IMR-90 (cell line): ENCODE measurements around the gene PRKACG. TPM values are rescaled to one million over a fixed set of nuclear protein-coding genes. Genes with fewer than 3 reads are reported as not detected.

ENCODE experiments used
- ATAC-seq: fragments of 200-7000 bp; cut with Tn5 transposase; 2 replicates; pipeline ENCODE4 v1.9.1; 2020; ENCODE audit warnings: low read depth, mild to moderate bottlenecking, moderate library complexity
- BruUV-seq: library from RNA; stranded (reverse); fragments of 400-500 nt; replicated peaks from 2 replicates; lab custom pipeline; 2021; lab: Mats Ljungman, UMichigan
- CTCF ChIA-PET: fragments of 300-600 bp; formaldehyde crosslinking; extraction: SDS; loops from one replicate; lab custom pipeline; 2021; ENCODE audit warnings: antibody characterized with exemption; lab: Yijun Ruan, JAX
- POLR2A ChIA-PET: fragments of 300-600 bp; sonication (Branson Sonifier 250); formaldehyde crosslinking; loops from one replicate; lab custom pipeline; 2022; ENCODE audit warnings: antibody characterized with exemption; ENCODE audit not compliant: unreplicated experiment; lab: Charles Lee
- DNase-seq: peaks from one replicate; pipeline ENCODE4 v3.0.0; 2013
- H2AFZ ChIP-seq: replicated peaks from 2 replicates; pipeline ENCODE3; 2013; ENCODE audit warnings: low read length, mild to moderate bottlenecking; ENCODE audit not compliant: poor library complexity
- H2AK5ac ChIP-seq: 2 replicates; pipeline ENCODE4 v1.6.1; 2013; ENCODE audit warnings: low read depth, low read length, inconsistent platforms
- H2AK9ac ChIP-seq: replicated peaks from 2 replicates; pipeline ENCODE3; 2013; ENCODE audit warnings: mild to moderate bottlenecking, low read depth, low read length, moderate library complexity; ENCODE audit not compliant: poor library complexity
- H2BK120ac ChIP-seq: 2 replicates; pipeline ENCODE4 v1.6.1; 2013; ENCODE audit warnings: low read depth, low read length, inconsistent platforms
- H2BK15ac ChIP-seq: 3 replicates; pipeline ENCODE4 v1.6.1; 2013; ENCODE audit warnings: low read depth, low read length, inconsistent platforms
- H2BK20ac ChIP-seq: 2 replicates; pipeline ENCODE4 v1.6.1; 2013; ENCODE audit warnings: low read depth, mild to moderate bottlenecking, inconsistent platforms, low read length, moderate library complexity
- H2BK5ac ChIP-seq: 2 replicates; pipeline ENCODE4 v1.6.1; 2013; ENCODE audit warnings: mild to moderate bottlenecking, low read depth, low read length, inconsistent platforms; ENCODE audit not compliant: poor library complexity, severe bottlenecking
- H3K14ac ChIP-seq: replicated peaks from 2 replicates; pipeline ENCODE4 v1.6.1; 2013; ENCODE audit warnings: low read depth, low read length, inconsistent platforms
- H3K18ac ChIP-seq: 2 replicates; pipeline ENCODE4 v1.6.1; 2013; ENCODE audit warnings: low read depth, low read length, control low read depth
- H3K23ac ChIP-seq: 2 replicates; pipeline ENCODE4 v1.6.1; 2013; ENCODE audit warnings: low read depth, low read length, inconsistent platforms
- H3K27ac ChIP-seq: 2 replicates; pipeline ENCODE4 v1.5.1; 2013; ENCODE audit warnings: mild to moderate bottlenecking, control low read depth, low read length; ENCODE audit not compliant: insufficient read depth
- H3K27me3 ChIP-seq: 2 replicates; pipeline ENCODE4 v1.6.1; 2013; ENCODE audit warnings: low read length; ENCODE audit not compliant: control insufficient read depth, insufficient read depth
- H3K36me3 ChIP-seq: 2 replicates; pipeline ENCODE4 v1.6.1; 2013; ENCODE audit warnings: low read length, mixed read lengths; ENCODE audit not compliant: control insufficient read depth, insufficient read depth
- H3K4ac ChIP-seq: 2 replicates; pipeline ENCODE4 v1.6.1; 2013; ENCODE audit warnings: low read depth, low read length, inconsistent platforms
- H3K4me1 ChIP-seq: 2 replicates; pipeline ENCODE4 v1.6.1; 2013; ENCODE audit warnings: low read length, mixed read lengths; ENCODE audit not compliant: control insufficient read depth, insufficient read depth
- H3K4me2 ChIP-seq: 2 replicates; pipeline ENCODE4 v1.6.1; 2013; ENCODE audit warnings: low read depth, mild to moderate bottlenecking, control low read depth, low read length, moderate library complexity
- H3K4me3 ChIP-seq: 2 replicates; pipeline ENCODE4 v1.5.1; 2013; ENCODE audit warnings: low read depth, mild to moderate bottlenecking, control low read depth, low read length, moderate library complexity; ENCODE audit not compliant: insufficient read depth
- H3K56ac ChIP-seq: 2 replicates; pipeline ENCODE4 v1.6.1; 2013; ENCODE audit warnings: low read length, inconsistent platforms; ENCODE audit not compliant: insufficient read depth; ENCODE audit errors: extremely low read depth
- H3K79me1 ChIP-seq, 2 experiments: 2 replicates each; pipeline ENCODE4 v1.6.1; 2013; ENCODE audit warnings: low read length in 2 of 2, inconsistent platforms in 1 of 2, low read depth in 1 of 2
- H3K9ac ChIP-seq: 2 replicates; pipeline ENCODE4 v1.6.1; 2013; ENCODE audit warnings: low read depth, low read length, control low read depth
- H3K9me1 ChIP-seq: 2 replicates; pipeline ENCODE4 v1.6.1; 2013; ENCODE audit warnings: low read length, inconsistent platforms; ENCODE audit not compliant: insufficient read depth
- H3K9me3 ChIP-seq: 2 replicates; pipeline ENCODE4 v1.6.1; 2013; ENCODE audit warnings: low read length; ENCODE audit not compliant: control insufficient read depth, insufficient read depth
- H4K20me1 ChIP-seq: 2 replicates; pipeline ENCODE4 v1.6.1; 2013; ENCODE audit warnings: low read length, inconsistent platforms; ENCODE audit not compliant: insufficient read depth
- H4K5ac ChIP-seq: 2 replicates; pipeline ENCODE4 v1.6.1; 2013; ENCODE audit warnings: mild to moderate bottlenecking, low read depth, low read length, control low read depth
- H4K8ac ChIP-seq, 2 experiments: 2 replicates each; pipeline ENCODE4 v1.6.1; 2013; ENCODE audit warnings: low read depth in 2 of 2, low read length in 2 of 2, control low read depth in 1 of 2, inconsistent platforms in 1 of 2
- H4K91ac ChIP-seq: 2 replicates; pipeline ENCODE4 v1.6.1; 2013; ENCODE audit warnings: low read depth, low read length, inconsistent platforms; ENCODE audit not compliant: insufficient read depth
- BHLHE40 ChIP-seq: fragments of 150-350 bp; IDR thresholded peaks from 2 replicates; pipeline ENCODE4 v1.6.1; 2016; ENCODE audit warnings: mild to moderate bottlenecking, low read depth, low read length
- CEBPB ChIP-seq: IDR thresholded peaks from 2 replicates; pipeline ENCODE4 v1.6.1; 2012; ENCODE audit warnings: low read depth, low read length, improper control_type of control experiment
- CHD1 ChIP-seq: IDR thresholded peaks from 2 replicates; pipeline ENCODE4 v1.6.1; 2012; ENCODE audit warnings: low read depth, low read length, improper control_type of control experiment
- CTCF ChIP-seq: conservative IDR thresholded peaks from 2 replicates; pipeline ENCODE4 v1.5.1; 2012; ENCODE audit warnings: mild to moderate bottlenecking, low read depth, low read length, improper control_type of control experiment
- ELK1 ChIP-seq: fragments of 150-350 bp; IDR thresholded peaks from 2 replicates; pipeline ENCODE4 v1.6.1; 2016; ENCODE audit warnings: low read depth, mild to moderate bottlenecking, low read length, moderate library complexity, borderline replicate concordance
- FOS ChIP-seq: fragments of 150-350 bp; IDR thresholded peaks from 2 replicates; pipeline ENCODE4 v1.6.1; 2016; ENCODE audit warnings: low read depth, low read length
- MAFK ChIP-seq: IDR thresholded peaks from 2 replicates; pipeline ENCODE4 v1.6.1; 2012; ENCODE audit warnings: low read depth, low read length, improper control_type of control experiment
- MAZ ChIP-seq: IDR thresholded peaks from 2 replicates; pipeline ENCODE4 v1.6.1; 2012; ENCODE audit warnings: low read depth, mild to moderate bottlenecking, low read length, improper control_type of control experiment, moderate library complexity, borderline replicate concordance
- MXI1 ChIP-seq: IDR thresholded peaks from 2 replicates; pipeline ENCODE4 v1.6.1; 2012; ENCODE audit warnings: low read depth, mild to moderate bottlenecking, low read length, moderate library complexity, borderline replicate concordance
- NFE2L2 ChIP-seq: fragments of 150-350 bp; IDR thresholded peaks from 2 replicates; pipeline ENCODE4 v1.6.1; 2016; ENCODE audit warnings: low read depth, mild to moderate bottlenecking, low read length
- POLR2A ChIP-seq: IDR thresholded peaks from 2 replicates; pipeline ENCODE4 v1.6.1; 2012; ENCODE audit warnings: mild to moderate bottlenecking, low read depth, low read length
- RAD21 ChIP-seq: IDR thresholded peaks from 2 replicates; pipeline ENCODE4 v1.6.1; 2012; ENCODE audit warnings: low read length, improper control_type of control experiment
- RCOR1 ChIP-seq: IDR thresholded peaks from 2 replicates; pipeline ENCODE4 v1.6.1; 2012; ENCODE audit warnings: mild to moderate bottlenecking, low read length, improper control_type of control experiment; ENCODE audit not compliant: insufficient replicate concordance
- RFX5 ChIP-seq: IDR thresholded peaks from 2 replicates; pipeline ENCODE4 v1.8.0; 2012; ENCODE audit warnings: low read depth, mild to moderate bottlenecking, low read length, moderate library complexity
- SMC3 ChIP-seq: fragments of 150-350 bp; IDR thresholded peaks from 2 replicates; pipeline ENCODE4 v1.6.1; 2016; ENCODE audit warnings: low read depth, mild to moderate bottlenecking, antibody characterized with exemption, low read length, moderate library complexity
- USF2 ChIP-seq: fragments of 150-350 bp; IDR thresholded peaks from 2 replicates; pipeline ENCODE4 v1.6.1; 2017; ENCODE audit warnings: mild to moderate bottlenecking, antibody characterized with exemption, low read length, low read depth
- WGBS, 2 experiments: methylation state at CpG; one replicate each; pipeline versions ENCODE4 v1.1.5 to v1.1.7; 2013; ENCODE audit warnings: missing lambda C conversion rate in 2 of 2; ENCODE audit not compliant: insufficient read length in 1 of 2; ENCODE audit errors: extremely low coverage in 2 of 2; 5-methylcytosine and 5-hydroxymethylcytosine counted together
- dilution Hi-C: fragments of 300-500 bp; cut with HindIII; formaldehyde crosslinking; loops from one replicate; pipeline ENCODE4 v1.14.3; 2018; ENCODE audit warnings: low sequenced_read_pairs; ENCODE audit not compliant: unreplicated experiment
- in situ Hi-C: fragments of 300-500 bp; cut with MboI; formaldehyde crosslinking; loops from 3 replicates; pipeline ENCODE4 v1.14.3; 2019; ENCODE audit warnings: low sequenced_read_pairs, inconsistent platforms, mixed read lengths
- intact Hi-C: fragments of 100-400 bp; cut with micrococcal nuclease; formaldehyde crosslinking; loops from 2 replicates; pipeline ENCODE4 v1.10.0; 2022
- polyA plus RNA-seq, 3 experiments: library from polyadenylated mRNA; depleted of rRNA; stranded (reverse); fragments of >200 nt; gene quantifications; 2 replicates each; pipeline ENCODE4 v1.2.3, GENCODE V29; 2012; ENCODE audit warnings: low replicate concordance in 1 of 3
- total RNA-seq: library from RNA; depleted of rRNA; stranded (reverse); fragments of >200 nt; gene quantifications from 2 replicates; pipeline ENCODE4 v1.2.3, GENCODE V29; 2012

Gene PRKACG
- total and polyA plus RNA-seq, 2 of the 4 experiments (the other 2 are of a cell fraction): not detected

GRCh38 chr9:68998385-68998784, 15.5 kb downstream of the PRKACG start:
- Histone ChIP-seq H2BK20ac (no peak overlapping the region), H3K4me2 (no peak overlapping the region), H3K27ac (no peak overlapping the region), H3K4ac (no peak overlapping the region), H3K27me3 (peaks cover 8% of the 10 kb centered on the region), H2AK5ac (no peak overlapping the region), H4K20me1 (no peaks in the 10 kb centered on the region), H3K23ac (no peak overlapping the region), H3K36me3 (no peaks in the 10 kb centered on the region), H3K79me1 (no peaks in the 10 kb centered on the region), H2BK15ac (no peak overlapping the region), H3K9me1 (no peaks in the 10 kb centered on the region), H3K9me3 (no peaks in the 10 kb centered on the region), H4K91ac (no peak overlapping the region), H3K4me1 (no peaks in the 10 kb centered on the region), H3K18ac (no peak overlapping the region), H2BK5ac (no peak overlapping the region), H3K14ac (no peak overlapping the region), H2AFZ (no peak overlapping the region), H3K4me3 (no peak overlapping the region), H4K8ac (no peak overlapping the region), H2AK9ac (no peak overlapping the region), H3K9ac (no peak overlapping the region), H2BK120ac (no peak overlapping the region), H3K56ac (no peak overlapping the region), H4K5ac (no peak overlapping the region)
- no TSS peak for BruUV-seq
- in situ Hi-C loops (no loop called here), intact Hi-C loops (loop anchor here (2.0 to 10.0 kb wide), 2 partner anchors 20 to 654 kb away; no protein-coding TSS in a partner anchor), dilution Hi-C loops (no loop called here)
- no CpG with 5 or more reads among the region's 4 CpGs for WGBS, 2 experiments
- TF ChIP-seq USF2 (no peak), MXI1 (no peak), ELK1 (no peak), FOS (no peak), CHD1 (no peak), SMC3 (no peak), RCOR1 (no peak), NFE2L2 (no peak), POLR2A (no peak), RAD21 (no peak), MAZ (no peak), MAFK (no peak), CEBPB (no peak), CTCF (no peak), BHLHE40 (no peak), RFX5 (no peak)
- POLR2A ChIA-PET: no interaction called here
- DNase-seq (no peak), ATAC-seq (no peak)
- CTCF ChIA-PET: interaction anchor here (0.6 kb wide), 1 partner anchor 1558 kb away, joined by 3 read pairs; no protein-coding TSS in a partner anchor
